SU-DHL-6 (cell line): ENCODE measurements around the gene RAP1GAP.

Experiments
- H2AFZ ChIP-seq: fragments of 200-600 bp; sonication (generic); 2 replicates; pipeline ENCODE4 v1.6.1; 2014; ENCODE audit warnings: low read depth, mild to moderate bottlenecking, moderate library complexity, mixed read lengths, antibody characterized with exemption, low read length; ENCODE audit not compliant: severe bottlenecking
- H3F3A ChIP-seq: fragments of 200-600 bp; shearing (Covaris generic); 2 replicates; pipeline ENCODE4 v1.6.0; 2016; ENCODE audit warnings: antibody characterized with exemption, mild to moderate bottlenecking; ENCODE audit not compliant: insufficient read depth
- H3K27ac ChIP-seq: fragments of 200-600 bp; sonication (generic); 2 replicates; pipeline ENCODE4 v1.5.1; 2016; ENCODE audit warnings: low read depth, mild to moderate bottlenecking, low read length, moderate library complexity, mixed read lengths
- H3K27me3 ChIP-seq: fragments of 200-600 bp; sonication (generic), shearing (Covaris generic); 2 replicates; pipeline ENCODE4 v1.6.0; 2014; ENCODE audit warnings: mild to moderate bottlenecking, low read length
- H3K36me3 ChIP-seq: fragments of 200-600 bp; sonication (generic); 2 replicates; pipeline ENCODE4 v1.6.1; 2014; ENCODE audit warnings: mild to moderate bottlenecking, low read length, mixed read lengths
- H3K4me2 ChIP-seq: fragments of 300-600, 200-600 bp; shearing (Covaris generic), sonication (generic); 2 replicates; pipeline ENCODE4 v1.6.0; 2014; ENCODE audit warnings: low read length, low read depth, mild to moderate bottlenecking; ENCODE audit not compliant: poor library complexity, severe bottlenecking
- H3K4me3 ChIP-seq: fragments of 200-600 bp; sonication (generic); 2 replicates; pipeline ENCODE4 v1.5.1; 2014; ENCODE audit warnings: antibody characterized with exemption, low read length, mild to moderate bottlenecking, mixed read lengths; ENCODE audit not compliant: insufficient read depth, poor library complexity, severe bottlenecking
- H3K79me2 ChIP-seq: fragments of 200-600 bp; sonication (generic); 2 replicates; pipeline ENCODE4 v1.6.1; 2014; ENCODE audit warnings: mild to moderate bottlenecking, low read length, moderate library complexity; ENCODE audit not compliant: insufficient read depth
- H3K9ac ChIP-seq: fragments of 200-600 bp; sonication (generic); 2 replicates; pipeline ENCODE4 v1.7.0; 2014; ENCODE audit warnings: mild to moderate bottlenecking, low read length
- H3K9me2 ChIP-seq: fragments of 200-600 bp; sonication (generic); replicated peaks from 2 replicates; pipeline ENCODE4 v1.6.1; 2014; ENCODE audit warnings: low read length; ENCODE audit not compliant: insufficient read depth
- H3K9me3 ChIP-seq: fragments of 200-600 bp; sonication (generic); 2 replicates; pipeline ENCODE4 v1.6.1; 2014; ENCODE audit warnings: low read length, mixed read lengths; ENCODE audit not compliant: insufficient read depth
- H4K20me1 ChIP-seq: fragments of 200-600 bp; sonication (generic); 2 replicates; pipeline ENCODE4 v1.6.1; 2014; ENCODE audit warnings: low read depth, mild to moderate bottlenecking, antibody characterized with exemption, low read length, moderate library complexity, mixed read lengths
- EZH2phosphoT487 ChIP-seq: fragments of 200-600 bp; sonication (generic), shearing (Covaris generic); conservative IDR thresholded peaks from 2 replicates; pipeline ENCODE4 v1.6.1; 2018; ENCODE audit warnings: mild to moderate bottlenecking, antibody characterized with exemption, low read length, moderate library complexity, mixed read lengths
- TF ChIP-seq, protein P1 (sequence below): fragments of 200-600 bp; sonication (generic); IDR thresholded peaks from one replicate; pipeline ENCODE4 v1.5.1; 2017; ENCODE audit warnings: antibody characterized with exemption, mild to moderate bottlenecking, low read length, moderate library complexity; ENCODE audit not compliant: insufficient read depth, poor library complexity, severe bottlenecking

The RAP1GAP gene

GRCh38 chr1:21575351-21575942, 93.7 kb downstream of the RAP1GAP start:
- Histone ChIP-seq H3K36me3 (no peaks in the 10 kb centered on the region), H3F3A (no peaks in the 10 kb centered on the region), H3K79me2 (no peaks in the 10 kb centered on the region), H3K27me3 (no peaks in the 10 kb centered on the region), H3K4me3 (no peak overlapping the region), H2AFZ (no peak overlapping the region), H3K27ac (no peak overlapping the region), H4K20me1 (no peaks in the 10 kb centered on the region), H3K9me2 (no peaks in the 10 kb centered on the region), H3K9me3 (no peaks in the 10 kb centered on the region), H3K9ac (no peak overlapping the region), H3K4me2 (no peak overlapping the region)
- TF ChIP-seq EZH2phosphoT487 = no peak
- TF ChIP-seq, protein P1, sequence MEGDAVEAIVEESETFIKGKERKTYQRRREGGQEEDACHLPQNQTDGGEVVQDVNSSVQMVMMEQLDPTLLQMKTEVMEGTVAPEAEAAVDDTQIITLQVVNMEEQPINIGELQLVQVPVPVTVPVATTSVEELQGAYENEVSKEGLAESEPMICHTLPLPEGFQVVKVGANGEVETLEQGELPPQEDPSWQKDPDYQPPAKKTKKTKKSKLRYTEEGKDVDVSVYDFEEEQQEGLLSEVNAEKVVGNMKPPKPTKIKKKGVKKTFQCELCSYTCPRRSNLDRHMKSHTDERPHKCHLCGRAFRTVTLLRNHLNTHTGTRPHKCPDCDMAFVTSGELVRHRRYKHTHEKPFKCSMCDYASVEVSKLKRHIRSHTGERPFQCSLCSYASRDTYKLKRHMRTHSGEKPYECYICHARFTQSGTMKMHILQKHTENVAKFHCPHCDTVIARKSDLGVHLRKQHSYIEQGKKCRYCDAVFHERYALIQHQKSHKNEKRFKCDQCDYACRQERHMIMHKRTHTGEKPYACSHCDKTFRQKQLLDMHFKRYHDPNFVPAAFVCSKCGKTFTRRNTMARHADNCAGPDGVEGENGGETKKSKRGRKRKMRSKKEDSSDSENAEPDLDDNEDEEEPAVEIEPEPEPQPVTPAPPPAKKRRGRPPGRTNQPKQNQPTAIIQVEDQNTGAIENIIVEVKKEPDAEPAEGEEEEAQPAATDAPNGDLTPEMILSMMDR = no peak

DNA sequence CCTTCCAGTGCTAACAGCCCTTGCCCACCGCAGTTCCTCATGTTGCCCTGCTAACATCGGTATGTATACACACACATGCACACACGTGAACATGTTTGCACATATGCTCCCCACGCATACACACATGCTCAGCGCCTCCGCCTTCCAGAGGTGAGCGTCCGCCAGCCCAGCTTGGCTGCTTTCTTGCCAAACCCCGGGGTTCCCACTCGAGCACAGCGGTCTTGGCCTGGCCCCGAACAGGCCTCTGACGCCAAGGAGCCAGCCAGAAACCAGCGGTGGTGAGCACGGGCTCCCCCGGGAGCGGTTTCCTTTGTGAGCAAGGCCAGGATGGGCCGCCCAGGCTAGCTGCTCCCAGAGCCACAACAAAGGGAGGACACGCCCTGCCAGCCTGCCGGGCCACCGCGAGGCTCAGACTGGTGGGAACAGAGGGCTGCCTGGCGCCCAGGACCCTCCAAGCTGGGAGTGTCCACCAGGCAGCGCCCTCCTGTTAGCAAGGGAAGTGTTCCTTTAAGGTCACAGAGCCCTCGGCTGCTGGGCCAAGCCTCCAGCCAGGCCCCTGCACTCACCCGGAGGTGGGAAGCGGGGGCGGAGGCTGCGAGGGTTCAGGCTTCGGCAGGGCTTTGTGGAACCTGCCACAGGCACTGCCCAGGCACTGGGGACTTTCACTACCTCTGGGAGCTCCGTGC, 94.5 kb downstream of the RAP1GAP start:
- no peak overlapping the region for H3K4me3 ChIP-seq
- H3K9me3 ChIP-seq = no peaks in the 10 kb centered on the region
- H2AFZ ChIP-seq = no peak overlapping the region
- no peaks in the 10 kb centered on the region for H3K36me3 ChIP-seq
- no peak overlapping the region for H3K4me2 ChIP-seq
- no peaks in the 10 kb centered on the region for H3F3A ChIP-seq
- no peak overlapping the region for H3K9ac ChIP-seq
- no peak overlapping the region for H3K27ac ChIP-seq
- H3K9me2 ChIP-seq = no peaks in the 10 kb centered on the region
- no peaks in the 10 kb centered on the region for H3K27me3 ChIP-seq
- no peaks in the 10 kb centered on the region for H4K20me1 ChIP-seq
- H3K79me2 ChIP-seq = no peaks in the 10 kb centered on the region
- TF ChIP-seq EZH2phosphoT487 = no peak
- TF ChIP-seq, protein P1 = no peak

GRCh38 chr1:21573971-21574465, 95.1 kb downstream of the RAP1GAP start:
- Histone ChIP-seq H3K36me3 (no peaks in the 10 kb centered on the region), H3K4me2 (no peak overlapping the region), H3F3A (no peaks in the 10 kb centered on the region), H4K20me1 (no peaks in the 10 kb centered on the region), H3K9ac (no peak overlapping the region), H3K27me3 (no peaks in the 10 kb centered on the region), H3K4me3 (no peak overlapping the region), H3K9me3 (no peaks in the 10 kb centered on the region), H3K79me2 (no peaks in the 10 kb centered on the region), H3K27ac (no peak overlapping the region), H3K9me2 (no peaks in the 10 kb centered on the region), H2AFZ (no peak overlapping the region)
- TF ChIP-seq EZH2phosphoT487 = no peak
- TF ChIP-seq, protein P1 = no peak
